NT2/D1 (cell line): ENCODE results near the gene UPF2.

ENCODE experiments used
- SUZ12 ChIP-seq: IDR thresholded peaks from 2 replicates; pipeline ENCODE4 v1.6.1; 2011; ENCODE audit not compliant: insufficient read length, insufficient read depth; ENCODE audit errors: extremely low read depth
- ZNF274 ChIP-seq: IDR thresholded peaks from 2 replicates; pipeline ENCODE4 v1.6.1; 2011; ENCODE audit warnings: mild to moderate bottlenecking, low read depth, low read length

- TF ChIP-seq SUZ12 (no peak), ZNF274 (no peak)
These were observed 60.4 kb downstream of the UPF2 start for GRCh38 chr10:11982253-11982652.
